Activated naive CD4-positive, alpha-beta T cell treated with anti-CD3 and anti-CD28 coated beads for 36 hours (primary cell): ENCODE measurements around the gene NFKBIZ. TPM values are rescaled to one million over a fixed set of nuclear protein-coding genes. Genes with fewer than 3 reads are reported as not detected.
A peak's percentile ranks its signal among the peaks of the same experiment; 100 is the strongest.
"Not testable (repeated sequence)": the region's sequence is repeated elsewhere in the genome, so short reads cannot be mapped to it uniquely, and the experiment has no call there.

Source experiments
- CTCF ChIA-PET: fragments of 350-600 bp; sonication (Branson Sonifier 250); formaldehyde crosslinking; loops from one replicate; lab custom pipeline; 2021; ENCODE audit warnings: antibody characterized with exemption; lab: Charles Lee
- DNase-seq: peaks from one replicate; pipeline ENCODE4 v3.0.0-alpha.2; 2020
- H3K27ac Mint-ChIP-seq: one replicate; pipeline ENCODE4 v1.8.0; 2021; ENCODE audit warnings: mild to moderate bottlenecking, mixed read lengths
- H3K27me3 Mint-ChIP-seq: one replicate; pipeline ENCODE4 v1.8.0; 2021; ENCODE audit warnings: low read depth, mixed read lengths
- H3K36me3 Mint-ChIP-seq: one replicate; pipeline ENCODE4 v1.8.0; 2021; ENCODE audit warnings: low read depth, mixed read lengths
- H3K4me1 Mint-ChIP-seq: one replicate; pipeline ENCODE4 v1.8.0; 2021; ENCODE audit warnings: low read depth, mixed read lengths
- H3K4me3 Mint-ChIP-seq: one replicate; pipeline ENCODE4 v1.8.0; 2021; ENCODE audit warnings: mild to moderate bottlenecking, moderate library complexity, mixed read lengths
- H3K9me3 Mint-ChIP-seq: one replicate; pipeline ENCODE4 v1.8.0; 2021; ENCODE audit warnings: mixed read lengths
- intact Hi-C: fragments of 100-400 bp; cut with micrococcal nuclease; formaldehyde crosslinking; loops from one replicate; pipeline ENCODE4 v1.15.1; 2023
- total RNA-seq, 2 experiments: library from RNA; stranded (reverse); gene quantifications; one replicate each; pipeline ENCODE4 v1.2.3, GENCODE V29; 2021

NFKBIZ gene
- total RNA-seq, 2 experiments from 2014 or later, result 79.3 to 85.0 TPM

GRCh38 chr3:101886626-101887025, 37.3 kb downstream of the NFKBIZ start:
- CTCF ChIA-PET, result no interaction called here
- no peak overlapping the region for H3K4me3 Mint-ChIP-seq
- no peak for DNase-seq
- no peak overlapping the region for H3K27ac Mint-ChIP-seq
- H3K36me3 Mint-ChIP-seq, result no peaks in the 10 kb centered on the region
- no peaks in the 10 kb centered on the region for H3K27me3 Mint-ChIP-seq
- peaks cover 12% of the 10 kb centered on the region for H3K4me1 Mint-ChIP-seq
- intact Hi-C loops, result no loop called here
- H3K9me3 Mint-ChIP-seq, result peaks cover 9% of the 10 kb centered on the region

GRCh38 chr3:101888653-101889052, 39.3 kb downstream of the NFKBIZ start:
- H3K27me3 Mint-ChIP-seq, result no peaks in the 10 kb centered on the region
- CTCF ChIA-PET, result interaction anchor here (1.1 kb wide), 1 partner anchor 21 kb away, joined by 3 read pairs; no protein-coding TSS in a partner anchor
- DNase-seq, result no peak
- H3K36me3 Mint-ChIP-seq, result no peaks in the 10 kb centered on the region
- H3K4me1 Mint-ChIP-seq, result peaks cover 12% of the 10 kb centered on the region
- intact Hi-C loops, result no loop called here
- no peak overlapping the region for H3K4me3 Mint-ChIP-seq
- H3K27ac Mint-ChIP-seq, result no peak overlapping the region
- peaks cover 9% of the 10 kb centered on the region for H3K9me3 Mint-ChIP-seq

GRCh38 chr3:101890716-101891115, 41.4 kb downstream of the NFKBIZ start:
- CTCF ChIA-PET, result interaction anchor here (0.5 to 1.0 kb wide), 3 partner anchors 11 to 1176 kb away, joined by 3 to 4 read pairs (median 3); no protein-coding TSS in a partner anchor
- Mint-ChIP-seq H3K4me3 (no peak overlapping the region), H3K9me3 (peaks cover 9% of the 10 kb centered on the region), H3K36me3 (no peaks in the 10 kb centered on the region), H3K27ac (no peak overlapping the region), H3K27me3 (no peaks in the 10 kb centered on the region), H3K4me1 (peaks cover 12% of the 10 kb centered on the region)
- DNase-seq, result peak; percentile 43
- intact Hi-C loops, result loop anchor here (1.0 kb wide), 5 partner anchors 12 to 50 kb away; no protein-coding TSS in a partner anchor

- CTCF ChIA-PET, result no interaction called here
- Mint-ChIP-seq H3K27ac (no peak overlapping the region), H3K27me3 (no peaks in the 10 kb centered on the region), H3K4me3 (no peak overlapping the region), H3K4me1 (peaks cover 12% of the 10 kb centered on the region), H3K36me3 (no peaks in the 10 kb centered on the region), H3K9me3 (peaks cover 6% of the 10 kb centered on the region)
- intact Hi-C loops, result no loop called here
- DNase-seq, result no peak
Measured at GRCh38 chr3:101892648-101893047, 43.3 kb downstream of the NFKBIZ start.

- intact Hi-C loops, result no loop called here
- H3K4me1 Mint-ChIP-seq, result peaks cover 6% of the 10 kb centered on the region
- H3K9me3 Mint-ChIP-seq, result peaks cover 6% of the 10 kb centered on the region
- no peak overlapping the region for H3K27ac Mint-ChIP-seq
- H3K4me3 Mint-ChIP-seq, result no peak overlapping the region
- H3K36me3 Mint-ChIP-seq, result no peaks in the 10 kb centered on the region
- no peaks in the 10 kb centered on the region for H3K27me3 Mint-ChIP-seq
- CTCF ChIA-PET, result no interaction called here
- no peak for DNase-seq
Measured at GRCh38 chr3:101896083-101896757, 46.9 kb downstream of the NFKBIZ start.

- H3K4me3 Mint-ChIP-seq, result no peak overlapping the region
Measured at GRCh38 chr3:101897013-101897412, 47.7 kb downstream of the NFKBIZ start.

GRCh38 chr3:101898039-101898438, 48.7 kb downstream of the NFKBIZ start:
- Mint-ChIP-seq H3K4me1 (peaks cover 17% of the 10 kb centered on the region), H3K27ac (no peak overlapping the region), H3K27me3 (no peaks in the 10 kb centered on the region), H3K4me3 (no peak overlapping the region), H3K9me3 (peaks cover 6% of the 10 kb centered on the region), H3K36me3 (no peaks in the 10 kb centered on the region)
- intact Hi-C loops, result no loop called here
- CTCF ChIA-PET, result no interaction called here
- DNase-seq, result no peak

More at GRCh38 chr3:101897013-101897412, 47.7 kb downstream of the NFKBIZ start:
- DNase-seq, result no peak
- no peak overlapping the region for H3K27ac Mint-ChIP-seq
- H3K27me3 Mint-ChIP-seq, result no peaks in the 10 kb centered on the region
- H3K9me3 Mint-ChIP-seq, result peaks cover 6% of the 10 kb centered on the region
- H3K4me1 Mint-ChIP-seq, result peaks cover 11% of the 10 kb centered on the region
- intact Hi-C loops, result no loop called here
- CTCF ChIA-PET, result no interaction called here
- H3K36me3 Mint-ChIP-seq, result no peaks in the 10 kb centered on the region

GRCh38 chr3:101898752-101899169, 49.4 kb downstream of the NFKBIZ start:
- Mint-ChIP-seq H3K4me3 (no peak overlapping the region), H3K27ac (no peak overlapping the region), H3K27me3 (no peaks in the 10 kb centered on the region), H3K4me1 (peaks cover 17% of the 10 kb centered on the region), H3K9me3 (peaks cover 6% of the 10 kb centered on the region), H3K36me3 (no peaks in the 10 kb centered on the region)
- DNase-seq, result no peak
- intact Hi-C loops, result no loop called here
- CTCF ChIA-PET, result no interaction called here

GRCh38 chr3:101900316-101900715, 51.0 kb downstream of the NFKBIZ start:
- peaks cover 17% of the 10 kb centered on the region for H3K4me1 Mint-ChIP-seq
- intact Hi-C loops, result no loop called here
- H3K27ac Mint-ChIP-seq, result no peak overlapping the region
- CTCF ChIA-PET, result interaction anchor here (1.0 kb wide), 1 partner anchor 325 kb away, joined by 3 read pairs; no protein-coding TSS in a partner anchor
- no peak overlapping the region for H3K4me3 Mint-ChIP-seq
- peaks cover 3% of the 10 kb centered on the region for H3K9me3 Mint-ChIP-seq
- H3K36me3 Mint-ChIP-seq, result no peaks in the 10 kb centered on the region
- DNase-seq, result no peak
- no peaks in the 10 kb centered on the region for H3K27me3 Mint-ChIP-seq

GRCh38 chr3:101900736-101901135, 51.4 kb downstream of the NFKBIZ start:
- Mint-ChIP-seq H3K36me3 (no peaks in the 10 kb centered on the region), H3K4me3 (no peak overlapping the region), H3K27me3 (no peaks in the 10 kb centered on the region), H3K9me3 (peaks cover 4% of the 10 kb centered on the region), H3K27ac (no peak overlapping the region), H3K4me1 (peaks cover 17% of the 10 kb centered on the region)
- DNase-seq, result no peak
- intact Hi-C loops, result no loop called here
- CTCF ChIA-PET, result interaction anchor here (0.6 to 1.6 kb wide), 3 partner anchors 10 to 324 kb away, joined by 3 to 4 read pairs (median 3); no protein-coding TSS in a partner anchor

GRCh38 chr3:101902041-101902440, 52.7 kb downstream of the NFKBIZ start:
- intact Hi-C loops, result loop anchor here (1.0 kb wide), 7 partner anchors 12 to 322 kb away; no protein-coding TSS in a partner anchor
- Mint-ChIP-seq H3K27ac (no peak overlapping the region), H3K36me3 (peaks cover 5% of the 10 kb centered on the region), H3K27me3 (no peaks in the 10 kb centered on the region), H3K4me1 (peaks cover 17% of the 10 kb centered on the region), H3K4me3 (no peak overlapping the region), H3K9me3 (peaks cover 10% of the 10 kb centered on the region)
- CTCF ChIA-PET, result interaction anchor here (1.0 to 1.6 kb wide), 4 partner anchors 11 to 327 kb away, joined by 3 to 5 read pairs (median 4); no protein-coding TSS in a partner anchor
- peak; percentile 69 for DNase-seq

- DNase-seq, result no peak
- peaks cover 7% of the 10 kb centered on the region for H3K9me3 Mint-ChIP-seq
- no peak overlapping the region for H3K27ac Mint-ChIP-seq
- H3K4me3 Mint-ChIP-seq, result no peak overlapping the region
- H3K4me1 Mint-ChIP-seq, result peaks cover 17% of the 10 kb centered on the region
- CTCF ChIA-PET, result interaction anchor here (1.0 kb wide), 1 partner anchor 62 kb away, joined by 4 read pairs; no protein-coding TSS in a partner anchor
- intact Hi-C loops, result no loop called here
- H3K36me3 Mint-ChIP-seq, result peaks cover 5% of the 10 kb centered on the region
- H3K27me3 Mint-ChIP-seq, result no peaks in the 10 kb centered on the region
Measured at GRCh38 chr3:101903451-101903871, 54.1 kb downstream of the NFKBIZ start.

- CTCF ChIA-PET, DNase-seq, H3K4me3 Mint-ChIP-seq, H3K27ac Mint-ChIP-seq, H3K9me3 Mint-ChIP-seq, H3K27me3 Mint-ChIP-seq, intact Hi-C loops, H3K36me3 Mint-ChIP-seq: not testable (repeated sequence)
- peaks cover 11% of the 10 kb centered on the region for H3K4me1 Mint-ChIP-seq
Measured at GRCh38 chr3:101905573-101905972, 56.3 kb downstream of the NFKBIZ start.
